Hematopoietic multipotent progenitor cell treated with erythropoietin and hydrocortisone succinate and interleukin-3 and kit ligand, for 8 days (in vitro differentiated cells): Measurements from ENCODE around the gene KANK2.

Experiments used
- DNase-seq: peaks from one replicate; pipeline ENCODE4 v3.0.0-alpha.2; 2015

Gene KANK2

GRCh38 chr19:11225172-11225571, 27.8 kb upstream of the KANK2 start:
- DNase-seq: no peak

- DNase-seq: no peak
These were observed 27.1 kb upstream of the KANK2 start for GRCh38 chr19:11224429-11224828.

- DNase-seq: no peak
These were observed 25.9 kb upstream of the KANK2 start for GRCh38 chr19:11223200-11223599.

GRCh38 chr19:11221082-11221598, 23.8 kb upstream of the KANK2 start:
- no peak for DNase-seq

- DNase-seq: no peak
These were observed 17.0 kb upstream of the KANK2 start for GRCh38 chr19:11214387-11214786.

- DNase-seq: no peak
These were observed 13.2 kb upstream of the KANK2 start for GRCh38 chr19:11210656-11210928.

GRCh38 chr19:11209839-11210655, 12.7 kb upstream of the KANK2 start:
- DNase-seq: no peak

GRCh38 chr19:11208561-11209471, 11.5 kb upstream of the KANK2 start:
- no peak for DNase-seq

GRCh38 chr19:11205939-11206570, 8.7 kb upstream of the KANK2 start:
- no peak for DNase-seq

GRCh38 chr19:11204943-11205349, 7.6 kb upstream of the KANK2 start:
- peak; percentile 70 for DNase-seq

GRCh38 chr19:11204076-11204602, 6.8 kb upstream of the KANK2 start:
- no peak for DNase-seq

- DNase-seq: peak; percentile 89
These were observed 6.1 kb upstream of the KANK2 start for GRCh38 chr19:11203194-11204075.

- DNase-seq: no peak
These were observed 5.3 kb upstream of the KANK2 start for GRCh38 chr19:11202488-11203193.

- DNase-seq: no peak
These were observed 4.4 kb upstream of the KANK2 start for GRCh38 chr19:11201791-11202190.

- no peak for DNase-seq
These were observed 3.6 kb upstream of the KANK2 start for GRCh38 chr19:11200931-11201330.

- no peak for DNase-seq
These were observed 2.8 kb upstream of the KANK2 start for GRCh38 chr19:11200015-11200574.

- DNase-seq: no peak
These were observed 2.2 kb upstream of the KANK2 start for GRCh38 chr19:11199517-11199916.

- DNase-seq: peak; percentile 25
These were observed 1.6 kb upstream of the KANK2 start for GRCh38 chr19:11198769-11199424.

- no peak for DNase-seq
These were observed 810 bp upstream of the KANK2 start for GRCh38 chr19:11198175-11198534.

GRCh38 chr19:11196406-11197287, 698 bp downstream of the KANK2 start:
- no peak for DNase-seq
